Activated naive CD4-positive, alpha-beta T cell treated with anti-CD3 and anti-CD28 coated beads for 36 hours (primary cell): ENCODE measurements around the gene MYH9. TPM values are rescaled to one million over a fixed set of nuclear protein-coding genes. Genes with fewer than 3 reads are reported as not detected.

Experiments used
- CTCF ChIA-PET: fragments of 350-600 bp; sonication (Branson Sonifier 250); formaldehyde crosslinking; loops from one replicate; lab custom pipeline; 2021; ENCODE audit warnings: antibody characterized with exemption; lab: Charles Lee
- DNase-seq: peaks from one replicate; pipeline ENCODE4 v3.0.0-alpha.2; 2020
- H3K27ac Mint-ChIP-seq: one replicate; pipeline ENCODE4 v1.8.0; 2021; ENCODE audit warnings: mild to moderate bottlenecking, mixed read lengths
- H3K27me3 Mint-ChIP-seq: one replicate; pipeline ENCODE4 v1.8.0; 2021; ENCODE audit warnings: low read depth, mixed read lengths
- H3K36me3 Mint-ChIP-seq: one replicate; pipeline ENCODE4 v1.8.0; 2021; ENCODE audit warnings: low read depth, mixed read lengths
- H3K4me1 Mint-ChIP-seq: one replicate; pipeline ENCODE4 v1.8.0; 2021; ENCODE audit warnings: low read depth, mixed read lengths
- H3K4me3 Mint-ChIP-seq: one replicate; pipeline ENCODE4 v1.8.0; 2021; ENCODE audit warnings: mild to moderate bottlenecking, moderate library complexity, mixed read lengths
- H3K9me3 Mint-ChIP-seq: one replicate; pipeline ENCODE4 v1.8.0; 2021; ENCODE audit warnings: mixed read lengths
- intact Hi-C: fragments of 100-400 bp; cut with micrococcal nuclease; formaldehyde crosslinking; loops from one replicate; pipeline ENCODE4 v1.15.1; 2023
- total RNA-seq, 2 experiments: library from RNA; stranded (reverse); gene quantifications; one replicate each; pipeline ENCODE4 v1.2.3, GENCODE V29; 2021

MYH9 gene
- total RNA-seq, 2 experiments from 2014 or later: 574 to 625 TPM

DNA sequence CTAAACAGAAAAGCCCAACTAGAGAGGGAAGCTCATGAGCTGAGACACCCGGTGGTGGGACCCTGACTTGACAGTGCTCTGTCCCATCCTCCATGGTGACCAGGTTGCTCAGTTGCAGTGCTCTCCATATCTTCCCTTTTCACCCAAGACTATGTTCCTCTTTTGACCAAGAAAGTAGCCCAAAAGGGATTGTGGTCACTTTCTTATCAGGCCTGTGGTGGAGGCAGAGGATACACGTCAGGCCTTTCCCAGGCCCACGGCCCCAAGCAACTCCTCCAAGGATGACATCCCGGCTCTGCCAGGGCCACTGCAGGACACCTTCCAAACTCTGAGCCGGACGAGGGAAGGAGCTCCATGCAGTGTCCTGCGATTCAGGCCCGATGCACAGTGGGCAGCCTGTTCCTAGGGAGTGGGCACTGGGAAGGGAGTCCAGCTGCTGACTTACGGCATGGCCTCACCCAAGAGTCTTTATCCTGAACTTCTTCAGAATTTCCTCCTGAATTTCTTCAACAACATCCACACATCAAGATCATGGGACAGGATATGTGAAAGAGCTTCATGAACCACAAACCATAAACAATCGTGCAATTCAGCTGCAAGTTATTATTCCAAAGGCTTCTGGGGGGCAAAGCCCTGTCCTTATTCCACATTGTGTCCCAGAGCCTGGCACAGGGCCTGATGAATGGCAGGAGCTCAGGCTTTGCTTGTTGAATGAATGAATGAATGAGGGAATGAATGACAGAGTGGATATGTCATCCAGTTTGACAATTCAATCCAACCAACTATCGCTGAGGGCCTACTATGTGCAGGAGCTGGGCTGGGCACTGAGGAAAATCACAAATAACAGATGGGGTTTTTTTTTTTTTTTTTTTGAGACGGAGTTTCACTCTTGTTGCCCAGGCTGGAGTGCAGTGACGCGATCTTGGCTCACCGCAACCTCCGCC is 36.0 kb upstream of the MYH9 start:
- H3K27ac Mint-ChIP-seq: no peak overlapping the region
- no peaks in the 10 kb centered on the region for H3K27me3 Mint-ChIP-seq
- no peaks in the 10 kb centered on the region for H3K9me3 Mint-ChIP-seq
- intact Hi-C loops: no loop called here
- peaks cover 41% of the 10 kb centered on the region for H3K4me1 Mint-ChIP-seq
- DNase-seq: no peak
- no peak overlapping the region for H3K4me3 Mint-ChIP-seq
- H3K36me3 Mint-ChIP-seq: no peaks in the 10 kb centered on the region
- CTCF ChIA-PET: interaction anchor here (0.9 to 1.2 kb wide), 2 partner anchors 12 to 18 kb away, joined by 4 read pairs; no protein-coding TSS in a partner anchor

DNA sequence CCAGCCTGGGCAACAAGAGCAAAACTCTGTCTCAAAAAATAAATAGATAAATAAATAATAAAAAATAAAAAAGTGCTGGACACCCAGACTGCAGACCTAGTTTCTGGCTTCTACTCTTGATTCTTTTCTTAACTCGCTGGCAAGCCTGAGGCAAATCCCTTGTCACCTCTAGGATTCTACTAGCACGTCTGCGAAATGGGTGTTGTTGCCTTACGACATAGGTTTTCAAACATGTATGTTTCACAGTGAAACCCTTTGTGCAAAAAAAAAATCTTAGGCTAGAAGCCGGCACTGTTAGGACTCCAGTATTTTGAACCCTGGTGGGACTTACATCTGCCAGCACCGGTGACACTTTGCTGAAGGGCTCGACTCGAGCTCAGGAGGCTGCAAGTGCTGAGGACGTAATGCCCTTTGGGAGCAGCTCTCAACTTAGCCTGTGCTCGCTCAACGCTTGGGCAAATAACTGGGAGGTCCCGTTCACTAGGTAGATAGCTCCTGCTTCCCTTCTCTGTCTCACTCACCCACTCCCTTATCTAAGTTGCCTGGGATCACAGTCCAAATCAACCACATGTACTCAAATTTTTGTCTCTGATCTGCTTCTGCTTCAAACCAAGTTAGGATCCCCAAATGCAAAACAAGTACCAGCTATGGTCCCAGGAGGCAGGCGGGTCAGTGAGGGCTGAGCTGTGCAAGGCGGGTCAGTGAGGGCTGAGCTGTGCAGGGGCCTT is 34.7 kb upstream of the MYH9 start:
- Mint-ChIP-seq H3K27ac (no peak overlapping the region), H3K4me1 (peaks cover 43% of the 10 kb centered on the region)

DNA sequence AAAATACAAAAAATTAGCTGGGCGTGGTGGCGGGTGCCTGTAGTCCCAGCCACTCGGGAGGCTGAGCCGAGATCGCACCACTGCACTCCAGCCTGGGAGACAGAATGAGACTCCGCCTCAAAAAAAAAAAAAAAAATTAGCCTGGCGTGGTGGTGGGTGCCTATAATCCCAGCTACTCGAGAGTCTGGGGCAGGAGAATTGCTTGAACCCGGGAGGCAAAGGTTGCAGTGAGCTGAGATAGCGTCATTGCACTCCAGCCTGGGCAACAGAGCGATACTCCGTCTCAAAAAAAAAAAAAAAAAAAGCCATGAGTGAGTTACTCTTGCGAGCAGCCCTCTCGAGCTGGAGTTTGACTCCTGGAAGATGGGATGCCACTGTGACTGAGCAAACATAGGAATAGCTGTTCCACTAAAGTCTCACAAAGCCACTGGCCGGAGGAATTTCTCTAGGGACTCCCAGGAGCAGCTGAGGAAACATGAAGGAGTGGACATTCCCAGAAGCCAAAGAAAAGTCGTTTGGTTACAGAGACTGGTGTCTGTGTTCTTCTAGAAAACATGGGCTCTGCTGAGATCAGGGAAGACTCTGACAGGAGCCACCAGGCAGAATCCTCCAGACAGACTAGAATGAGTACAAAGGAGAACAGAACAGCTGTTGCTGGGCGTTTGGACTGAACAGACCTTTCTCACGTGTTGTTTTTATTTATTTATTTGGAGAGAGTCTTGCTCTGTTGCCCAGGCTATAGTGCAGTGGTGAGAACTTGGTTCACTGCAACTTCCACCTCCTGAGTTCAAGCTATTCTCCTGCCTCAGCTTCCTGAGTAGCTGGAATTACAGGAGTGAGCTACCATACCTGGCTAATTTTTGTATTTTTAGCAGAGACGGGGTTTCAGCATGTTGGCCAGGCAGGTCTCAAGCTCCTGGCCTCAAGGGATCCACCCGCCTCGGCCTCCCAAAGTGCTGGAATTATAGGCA is 32.4 kb upstream of the MYH9 start:
- no peaks in the 10 kb centered on the region for H3K9me3 Mint-ChIP-seq
- no peak overlapping the region for H3K4me3 Mint-ChIP-seq
- H3K4me1 Mint-ChIP-seq: peaks cover 35% of the 10 kb centered on the region
- H3K27ac Mint-ChIP-seq: no peak overlapping the region
- no peaks in the 10 kb centered on the region for H3K36me3 Mint-ChIP-seq
- intact Hi-C loops: no loop called here
- CTCF ChIA-PET: interaction anchor here (0.7 to 1.4 kb wide), 3 partner anchors 15 to 159 kb away, joined by 3 to 9 read pairs (median 3); no protein-coding TSS in a partner anchor
- H3K27me3 Mint-ChIP-seq: no peaks in the 10 kb centered on the region
- no peak for DNase-seq

More for the DNA sequence above, 34.7 kb upstream of the MYH9 start:
- no peak for DNase-seq
- H3K9me3 Mint-ChIP-seq: no peaks in the 10 kb centered on the region
- H3K27me3 Mint-ChIP-seq: no peaks in the 10 kb centered on the region
- no peak overlapping the region for H3K4me3 Mint-ChIP-seq
- no peaks in the 10 kb centered on the region for H3K36me3 Mint-ChIP-seq
- CTCF ChIA-PET: interaction anchor here (0.9 kb wide), 1 partner anchor 13 kb away, joined by 4 read pairs; no protein-coding TSS in a partner anchor
- intact Hi-C loops: no loop called here

- intact Hi-C loops: no loop called here
- no peak for DNase-seq
- H3K9me3 Mint-ChIP-seq: no peaks in the 10 kb centered on the region
- H3K4me3 Mint-ChIP-seq: peak overlapping the region; percentile 23
- no peaks in the 10 kb centered on the region for H3K36me3 Mint-ChIP-seq
- H3K27me3 Mint-ChIP-seq: no peaks in the 10 kb centered on the region
- CTCF ChIA-PET: interaction anchor here (1.4 kb wide), 1 partner anchor 16 kb away, joined by 9 read pairs; no protein-coding TSS in a partner anchor
- no peak overlapping the region for H3K27ac Mint-ChIP-seq
- H3K4me1 Mint-ChIP-seq: peaks cover 26% of the 10 kb centered on the region
These were observed 31.6 kb upstream of the MYH9 start for GRCh38 chr22:36419177-36419911.

DNA sequence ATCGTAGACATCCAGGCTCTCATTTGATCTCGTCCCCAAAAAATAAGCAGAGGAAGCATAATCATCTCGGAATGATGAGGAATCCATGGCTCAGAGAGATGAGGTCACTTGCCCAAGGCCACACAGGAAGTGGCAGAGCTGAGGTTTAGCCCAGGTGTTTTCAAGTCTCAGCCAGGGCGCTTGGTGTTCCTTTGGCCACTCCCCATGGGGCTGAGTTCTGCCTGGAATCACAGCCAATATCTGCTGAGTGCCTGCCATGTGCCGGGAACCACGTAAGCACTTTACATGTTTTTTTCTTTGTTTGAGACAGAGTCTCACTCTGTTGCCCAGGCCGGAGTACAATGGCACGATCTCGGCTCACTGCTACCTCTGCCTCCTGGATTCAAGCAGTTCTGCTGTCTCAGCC is 29.5 kb upstream of the MYH9 start:
- Mint-ChIP-seq H3K4me3 (no peak overlapping the region), H3K27me3 (no peaks in the 10 kb centered on the region), H3K9me3 (no peaks in the 10 kb centered on the region), H3K27ac (no peak overlapping the region), H3K4me1 (peaks cover 20% of the 10 kb centered on the region), H3K36me3 (no peaks in the 10 kb centered on the region)
- CTCF ChIA-PET: no interaction called here
- peak; percentile 19 for DNase-seq
- intact Hi-C loops: no loop called here

- no peaks in the 10 kb centered on the region for H3K36me3 Mint-ChIP-seq
- no peaks in the 10 kb centered on the region for H3K9me3 Mint-ChIP-seq
- DNase-seq: no peak
- CTCF ChIA-PET: interaction anchor here (0.7 kb wide), 1 partner anchor 74 kb away, joined by 4 read pairs; no protein-coding TSS in a partner anchor
- H3K4me1 Mint-ChIP-seq: peaks cover 23% of the 10 kb centered on the region
- H3K4me3 Mint-ChIP-seq: no peak overlapping the region
- no peaks in the 10 kb centered on the region for H3K27me3 Mint-ChIP-seq
- no peak overlapping the region for H3K27ac Mint-ChIP-seq
- intact Hi-C loops: no loop called here
These were observed 27.8 kb upstream of the MYH9 start for GRCh38 chr22:36415415-36416168.

DNA sequence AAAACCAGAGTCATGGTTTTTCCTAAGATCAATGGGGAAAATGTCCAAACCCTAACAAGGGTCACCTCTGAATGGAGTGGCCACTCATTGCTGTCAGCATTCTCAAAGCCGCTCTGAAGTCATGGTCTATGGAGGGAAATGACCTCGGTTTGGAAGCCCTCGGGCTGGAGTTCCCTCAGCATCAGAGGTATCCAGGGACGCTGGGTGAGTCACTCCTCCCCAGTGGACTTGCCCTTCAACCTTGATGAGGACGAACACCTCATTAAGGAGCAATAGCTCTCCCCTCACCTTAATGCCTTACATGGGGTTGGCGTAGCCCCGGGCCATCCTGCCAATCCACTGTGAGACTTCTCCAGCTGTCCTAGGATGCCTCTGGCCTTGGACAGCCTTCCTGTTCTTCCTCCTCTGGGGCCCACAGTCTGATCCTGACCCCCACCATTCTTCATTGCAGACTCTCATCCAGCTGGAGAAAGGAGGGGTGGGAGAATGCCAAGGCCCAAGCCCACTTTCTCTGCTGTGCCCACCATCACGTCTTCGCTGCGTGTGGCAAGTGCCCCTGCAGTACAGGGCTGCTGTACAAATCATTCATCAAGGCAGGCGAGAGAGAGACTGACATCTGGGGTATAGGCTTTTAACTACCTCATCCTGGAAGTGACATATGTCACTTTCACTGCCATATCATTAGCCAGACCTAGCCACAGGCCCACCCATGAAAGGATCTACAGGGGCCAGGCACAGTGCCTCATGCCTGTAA is 25.4 kb upstream of the MYH9 start:
- no peaks in the 10 kb centered on the region for H3K27me3 Mint-ChIP-seq
- DNase-seq: no peak
- H3K4me3 Mint-ChIP-seq: no peak overlapping the region
- no peaks in the 10 kb centered on the region for H3K36me3 Mint-ChIP-seq
- intact Hi-C loops: no loop called here
- H3K4me1 Mint-ChIP-seq: peaks cover 20% of the 10 kb centered on the region
- H3K27ac Mint-ChIP-seq: no peak overlapping the region
- CTCF ChIA-PET: interaction anchor here (0.6 kb wide), 1 partner anchor 58 kb away, joined by 6 read pairs; no protein-coding TSS in a partner anchor
- H3K9me3 Mint-ChIP-seq: no peaks in the 10 kb centered on the region

- CTCF ChIA-PET: no interaction called here
- DNase-seq: peak; percentile 61
- Mint-ChIP-seq H3K4me3 (no peak overlapping the region), H3K27ac (no peak overlapping the region), H3K4me1 (peaks cover 19% of the 10 kb centered on the region), H3K9me3 (no peaks in the 10 kb centered on the region), H3K27me3 (no peaks in the 10 kb centered on the region), H3K36me3 (no peaks in the 10 kb centered on the region)
- intact Hi-C loops: no loop called here
These were observed 24.0 kb upstream of the MYH9 start for GRCh38 chr22:36411589-36412258.

- CTCF ChIA-PET: interaction anchor here (0.5 to 1.2 kb wide), 2 partner anchors 17 to 61 kb away, joined by 3 to 4 read pairs; no protein-coding TSS in a partner anchor
- Mint-ChIP-seq H3K4me1 (peaks cover 30% of the 10 kb centered on the region), H3K4me3 (peak overlapping the region; percentile 78), H3K27ac (peak overlapping the region; percentile 76), H3K36me3 (no peaks in the 10 kb centered on the region), H3K27me3 (no peaks in the 10 kb centered on the region), H3K9me3 (no peaks in the 10 kb centered on the region)
- intact Hi-C loops: no loop called here
- peak; percentile 84 for DNase-seq
These were observed 22.4 kb upstream of the MYH9 start for GRCh38 chr22:36409911-36410756.
